Sigmoid colon (tissue), 7 donors: ENCODE results near the gene MLLT10. TPM values are rescaled to one million over a fixed set of nuclear protein-coding genes. Genes with fewer than 3 reads are reported as not detected.

Experiments
- DNase-seq: peaks from one replicate; pipeline ENCODE4 v3.0.0-alpha.2; 2019
- H3K27ac ChIP-seq, 4 donors: fragments of 200-600 bp; sonication (generic); one replicate each; pipeline ENCODE4 v1.5.1; 2016 to 2019; ENCODE audit warnings: mild to moderate bottlenecking in 1 of 4
- H3K27me3 ChIP-seq, 3 donors: fragments of 200-600 bp; sonication (generic); one replicate each; pipeline ENCODE4 v1.5.1; 2019; ENCODE audit warnings: mild to moderate bottlenecking in 1 of 3
- H3K36me3 ChIP-seq, 4 donors: fragments of 200-600 bp; sonication (generic); one replicate each; pipeline ENCODE4 v1.5.1; 2016 to 2019
- H3K4me1 ChIP-seq, 4 donors: fragments of 200-600 bp; sonication (generic); one replicate each; pipeline ENCODE4 v1.5.1; 2017 to 2019
- H3K4me3 ChIP-seq, 4 donors: fragments of 200-600 bp; sonication (generic); one replicate each; pipeline ENCODE4 v1.5.1; 2017 to 2019; ENCODE audit warnings: mild to moderate bottlenecking in 2 of 4, moderate library complexity in 1 of 4
- H3K9me3 ChIP-seq, 4 donors: fragments of 200-600 bp in 3 of 4; sonication (generic) in 3 of 4; one replicate each; pipeline versions ENCODE4 v1.5.1 to v1.6.1; 2013 to 2019
- EP300 ChIP-seq, 4 donors: sonication (generic); formaldehyde crosslinking; IDR thresholded peaks; one replicate each; pipeline ENCODE4 v1.6.1; 2017; ENCODE audit warnings: antibody characterized with exemption in 4 of 4
- POLR2A ChIP-seq, 2 donors: fragments of 450-650 bp; IDR thresholded peaks; one replicate each; pipeline ENCODE4 v1.6.1; 2016; ENCODE audit warnings: antibody characterized with exemption in 2 of 2, mild to moderate bottlenecking in 2 of 2, moderate library complexity in 2 of 2
- POLR2AphosphoS5 ChIP-seq, 4 donors: sonication (generic); formaldehyde crosslinking; IDR thresholded peaks; one replicate each; pipeline ENCODE4 v1.6.1; 2017; ENCODE audit warnings: antibody characterized with exemption in 4 of 4
- WGBS, 2 donors: extraction: QIAGEN DNeasy Blood & Tissue Kit; methylation state at CpG; one replicate each; pipeline ENCODE4 v1.1.7; 2013; 5-methylcytosine and 5-hydroxymethylcytosine counted together
- intact Hi-C: fragments of 100-400 bp; cut with DNase I; formaldehyde crosslinking; loops from one replicate; pipeline ENCODE4 v1.15.1; 2023
- polyA plus RNA-seq, 3 donors: library from polyadenylated mRNA; stranded (reverse); fragments of 200-250 nt; gene quantifications; one replicate each; pipeline ENCODE4 v1.2.3, GENCODE V29; 2013
- total RNA-seq, 4 donors: library from RNA; depleted of rRNA; stranded (reverse); fragments of >200 nt; gene quantifications; one replicate each; pipeline ENCODE4 v1.1.0, GENCODE V29; 2016
- TF ChIP-seq, protein P1 (sequence below), 4 experiments: fragments of 450-650 bp in 3 of 4; fragments of 200-600 bp in 1 of 4; IDR thresholded peaks; one replicate each; pipeline ENCODE4 v1.5.1; 2016 to 2019; ENCODE audit warnings: antibody characterized with exemption in 4 of 4, mild to moderate bottlenecking in 3 of 4, moderate library complexity in 2 of 4
- donor health status: healthy with polysubstance abuse.
- donor health status: Bipolar disorder and iron deficiency.
- donor health status: healthy.

MLLT10 gene
- total and polyA plus RNA-seq, 7 donors: 8.6 to 53.7 (median 36.0) TPM

DNA sequence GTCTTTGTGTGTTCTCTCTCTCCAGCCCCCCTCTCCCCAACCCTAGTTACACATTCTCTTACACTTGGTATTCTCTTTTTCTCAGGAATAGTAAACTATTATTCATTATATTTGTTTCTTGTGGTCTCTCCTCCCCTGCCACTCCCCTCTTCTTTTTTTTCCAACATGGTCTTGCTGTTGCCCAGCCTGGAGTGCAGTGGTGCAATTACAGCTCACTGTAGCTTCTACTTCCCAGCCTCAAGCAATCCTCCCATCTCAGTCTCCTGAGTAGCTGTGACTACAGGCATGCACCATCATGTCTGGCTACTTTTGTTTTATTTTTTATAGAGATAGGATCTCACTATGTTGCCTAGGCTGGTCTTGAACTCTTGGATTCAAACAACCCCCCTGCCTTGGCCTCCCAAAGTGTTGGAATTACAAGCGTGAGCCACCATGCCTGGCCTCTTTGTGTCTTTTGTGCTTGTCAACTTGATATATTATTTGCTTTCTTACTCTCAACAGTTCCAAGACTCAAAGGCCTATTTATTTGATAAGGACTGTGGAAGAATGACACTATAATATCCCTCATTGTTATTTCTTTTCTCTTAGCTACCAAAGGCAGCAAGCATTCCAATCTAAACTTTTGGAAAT, 66.9 kb downstream of the MLLT10 start:
- no peak overlapping the region for H3K27ac ChIP-seq
- TF ChIP-seq POLR2A (IDR thresholded peaks at IDR 0.05) (no peak), POLR2AphosphoS5 (IDR thresholded peaks at IDR 0.05) (no peak), EP300 (IDR thresholded peaks at IDR 0.05) (no peak)
- TF ChIP-seq, protein P1, sequence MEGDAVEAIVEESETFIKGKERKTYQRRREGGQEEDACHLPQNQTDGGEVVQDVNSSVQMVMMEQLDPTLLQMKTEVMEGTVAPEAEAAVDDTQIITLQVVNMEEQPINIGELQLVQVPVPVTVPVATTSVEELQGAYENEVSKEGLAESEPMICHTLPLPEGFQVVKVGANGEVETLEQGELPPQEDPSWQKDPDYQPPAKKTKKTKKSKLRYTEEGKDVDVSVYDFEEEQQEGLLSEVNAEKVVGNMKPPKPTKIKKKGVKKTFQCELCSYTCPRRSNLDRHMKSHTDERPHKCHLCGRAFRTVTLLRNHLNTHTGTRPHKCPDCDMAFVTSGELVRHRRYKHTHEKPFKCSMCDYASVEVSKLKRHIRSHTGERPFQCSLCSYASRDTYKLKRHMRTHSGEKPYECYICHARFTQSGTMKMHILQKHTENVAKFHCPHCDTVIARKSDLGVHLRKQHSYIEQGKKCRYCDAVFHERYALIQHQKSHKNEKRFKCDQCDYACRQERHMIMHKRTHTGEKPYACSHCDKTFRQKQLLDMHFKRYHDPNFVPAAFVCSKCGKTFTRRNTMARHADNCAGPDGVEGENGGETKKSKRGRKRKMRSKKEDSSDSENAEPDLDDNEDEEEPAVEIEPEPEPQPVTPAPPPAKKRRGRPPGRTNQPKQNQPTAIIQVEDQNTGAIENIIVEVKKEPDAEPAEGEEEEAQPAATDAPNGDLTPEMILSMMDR (IDR thresholded peaks at IDR 0.05): no peak
- H3K9me3 ChIP-seq: no peaks in the 10 kb centered on the region
- no peak overlapping the region for H3K4me3 ChIP-seq
- H3K27me3 ChIP-seq: no peaks in the 10 kb centered on the region
- WGBS, 2 donors: 86 to 88% methylated on average over 1 of the region's 1 CpG
- H3K36me3 ChIP-seq: no peaks in the 10 kb centered on the region
- intact Hi-C loops: no loop called here
- peaks cover 0 to 26% (median 4%) of the 10 kb centered on the region in 4 donors for H3K4me1 ChIP-seq
- DNase-seq: no peak

DNA sequence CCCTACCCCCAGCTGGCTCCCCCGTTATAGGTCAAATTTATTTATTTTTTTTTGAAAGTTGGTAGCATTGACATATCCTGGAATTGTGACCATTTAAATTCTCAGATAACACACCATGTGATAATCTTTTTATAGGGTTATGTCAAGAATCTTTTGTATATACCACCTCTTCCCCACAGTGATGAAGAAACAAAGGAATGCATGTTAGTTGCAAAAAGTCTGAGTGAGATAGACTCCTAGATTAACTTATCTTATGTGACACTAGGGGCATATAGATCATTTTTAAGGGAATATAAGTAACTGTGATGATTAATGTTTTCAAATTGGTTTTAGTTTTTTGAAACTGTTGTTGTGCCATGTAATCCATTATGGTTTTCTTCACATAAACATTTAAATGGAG, 68.3 kb downstream of the MLLT10 start:
- WGBS, 2 donors: 89 to 94% methylated on average over 1 of the region's 1 CpG
- Histone ChIP-seq H3K4me3 (no peak overlapping the region), H3K36me3 (no peaks in the 10 kb centered on the region), H3K27me3 (no peaks in the 10 kb centered on the region), H3K27ac (no peak overlapping the region), H3K4me1 (peaks cover 0 to 21% (median 4%) of the 10 kb centered on the region in 4 donors), H3K9me3 (no peaks in the 10 kb centered on the region)
- no peak for DNase-seq
- intact Hi-C loops: no loop called here
- no peak for TF ChIP-seq POLR2AphosphoS5 (IDR thresholded peaks at IDR 0.05)
- TF ChIP-seq POLR2A (IDR thresholded peaks at IDR 0.05): no peak
- TF ChIP-seq EP300 (IDR thresholded peaks at IDR 0.05): no peak
- TF ChIP-seq, protein P1 (IDR thresholded peaks at IDR 0.05): no peak

DNA sequence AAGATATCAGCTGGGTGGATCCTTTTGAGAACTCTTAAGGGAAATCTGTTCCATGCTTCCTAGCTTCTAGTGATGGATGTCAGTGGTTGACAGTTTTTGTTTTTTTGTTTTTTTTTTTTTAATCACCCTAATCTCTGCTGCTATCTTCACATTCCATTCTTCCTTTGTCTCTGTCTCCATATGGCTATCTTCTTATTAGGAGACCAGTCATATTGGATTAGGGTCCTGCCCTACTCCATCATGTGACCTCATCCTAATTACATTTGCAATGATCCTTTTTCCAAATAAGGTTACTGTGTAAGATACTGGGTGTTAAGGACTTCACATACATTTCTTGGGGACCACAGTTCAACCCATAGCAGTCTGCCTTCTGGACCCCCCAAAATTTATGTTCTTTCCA, 69.7 kb downstream of the MLLT10 start:
- no peak for DNase-seq
- H3K36me3 ChIP-seq: no peaks in the 10 kb centered on the region
- intact Hi-C loops: no loop called here
- no peak overlapping the region for H3K27ac ChIP-seq
- H3K9me3 ChIP-seq: no peaks in the 10 kb centered on the region
- no peaks in the 10 kb centered on the region for H3K27me3 ChIP-seq
- no peak overlapping the region for H3K4me3 ChIP-seq
- no peak for TF ChIP-seq POLR2A (IDR thresholded peaks at IDR 0.05)
- no peak for TF ChIP-seq EP300 (IDR thresholded peaks at IDR 0.05)
- TF ChIP-seq POLR2AphosphoS5 (IDR thresholded peaks at IDR 0.05): no peak
- TF ChIP-seq, protein P1 (IDR thresholded peaks at IDR 0.05): no peak
- H3K4me1 ChIP-seq: peaks cover 0 to 21% (median 4%) of the 10 kb centered on the region in 4 donors

DNA sequence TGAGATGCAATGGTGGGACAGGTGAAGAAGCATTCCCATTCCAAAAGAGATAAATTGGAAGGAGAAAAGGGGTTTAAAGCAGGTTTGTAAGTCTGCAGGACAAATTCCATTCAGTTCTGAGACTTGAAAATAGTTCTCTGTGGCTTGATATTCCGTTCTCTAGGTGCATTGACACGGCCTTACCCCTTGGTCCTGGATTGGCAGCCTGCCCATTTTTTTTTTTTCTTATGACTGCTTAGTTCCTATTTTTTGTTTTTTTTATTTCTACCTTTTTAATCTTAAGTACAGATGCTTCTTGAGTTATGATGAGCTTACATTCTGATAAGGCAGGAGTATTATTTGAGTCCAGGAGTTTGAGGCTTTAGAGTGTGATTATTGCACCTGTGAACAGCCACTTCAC, 70.6 kb downstream of the MLLT10 start:
- no peak overlapping the region for H3K4me3 ChIP-seq
- no peaks in the 10 kb centered on the region for H3K36me3 ChIP-seq
- peaks cover 0 to 18% (median 4%) of the 10 kb centered on the region in 4 donors for H3K4me1 ChIP-seq
- intact Hi-C loops: no loop called here
- no peaks in the 10 kb centered on the region for H3K27me3 ChIP-seq
- no peak overlapping the region for H3K27ac ChIP-seq
- WGBS, 2 donors: 55 to 71% methylated on average over 2 of the region's 2 CpGs
- H3K9me3 ChIP-seq: no peaks in the 10 kb centered on the region
- TF ChIP-seq POLR2A (IDR thresholded peaks at IDR 0.05) (no peak), POLR2AphosphoS5 (IDR thresholded peaks at IDR 0.05) (no peak), EP300 (IDR thresholded peaks at IDR 0.05) (no peak)
- TF ChIP-seq, protein P1 (IDR thresholded peaks at IDR 0.05): no peak
- DNase-seq: no peak

DNA sequence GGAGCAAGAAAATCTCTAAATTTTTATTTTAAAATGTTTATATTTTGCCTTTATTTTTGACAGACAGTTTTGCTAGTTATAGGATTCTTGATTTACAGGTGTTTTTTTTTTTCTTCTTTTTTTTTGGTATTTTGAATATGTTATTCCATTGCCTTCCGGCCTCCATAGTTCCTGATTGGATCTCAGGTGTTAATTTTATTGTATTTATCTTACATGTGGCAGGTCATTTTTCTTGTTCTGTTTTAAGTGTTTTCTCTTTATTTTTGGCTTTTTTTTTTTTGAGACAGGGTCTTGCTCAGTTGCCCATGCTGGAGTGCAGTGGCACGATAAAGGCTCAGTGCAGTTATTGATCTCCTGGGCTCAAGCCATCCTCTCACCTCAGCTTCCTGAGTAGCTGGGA, 73.9 kb downstream of the MLLT10 start:
- Histone ChIP-seq H3K36me3 (no peaks in the 10 kb centered on the region), H3K9me3 (no peaks in the 10 kb centered on the region), H3K27me3 (no peaks in the 10 kb centered on the region), H3K27ac (no peak overlapping the region), H3K4me1 (peaks cover 0 to 7% (median 0%) of the 10 kb centered on the region in 4 donors), H3K4me3 (no peak overlapping the region)
- no peak for DNase-seq
- intact Hi-C loops: no loop called here
- WGBS, 2 donors: 96 to 100% methylated on average over 2 of the region's 2 CpGs
- no peak for TF ChIP-seq EP300 (IDR thresholded peaks at IDR 0.05)
- TF ChIP-seq, protein P1 (IDR thresholded peaks at IDR 0.05): no peak
- TF ChIP-seq POLR2AphosphoS5 (IDR thresholded peaks at IDR 0.05): no peak
- no peak for TF ChIP-seq POLR2A (IDR thresholded peaks at IDR 0.05)
